Activated CD8-positive, alpha-beta memory T cell treated with anti-CD3 and anti-CD28 coated beads, Interleukin-2, amount 50 U/mL, for 1 hour (primary cell): ENCODE data around the gene RNF151.
"Not testable (repeated sequence)": the region's sequence is repeated elsewhere in the genome, so short reads cannot be mapped to it uniquely, and the experiment has no call there.

Experiments used
- DNase-seq: peaks from one replicate; pipeline ENCODE4 v3.0.0-alpha.2; 2020; ENCODE audit errors: extremely low read depth

RNF151 gene

DNA sequence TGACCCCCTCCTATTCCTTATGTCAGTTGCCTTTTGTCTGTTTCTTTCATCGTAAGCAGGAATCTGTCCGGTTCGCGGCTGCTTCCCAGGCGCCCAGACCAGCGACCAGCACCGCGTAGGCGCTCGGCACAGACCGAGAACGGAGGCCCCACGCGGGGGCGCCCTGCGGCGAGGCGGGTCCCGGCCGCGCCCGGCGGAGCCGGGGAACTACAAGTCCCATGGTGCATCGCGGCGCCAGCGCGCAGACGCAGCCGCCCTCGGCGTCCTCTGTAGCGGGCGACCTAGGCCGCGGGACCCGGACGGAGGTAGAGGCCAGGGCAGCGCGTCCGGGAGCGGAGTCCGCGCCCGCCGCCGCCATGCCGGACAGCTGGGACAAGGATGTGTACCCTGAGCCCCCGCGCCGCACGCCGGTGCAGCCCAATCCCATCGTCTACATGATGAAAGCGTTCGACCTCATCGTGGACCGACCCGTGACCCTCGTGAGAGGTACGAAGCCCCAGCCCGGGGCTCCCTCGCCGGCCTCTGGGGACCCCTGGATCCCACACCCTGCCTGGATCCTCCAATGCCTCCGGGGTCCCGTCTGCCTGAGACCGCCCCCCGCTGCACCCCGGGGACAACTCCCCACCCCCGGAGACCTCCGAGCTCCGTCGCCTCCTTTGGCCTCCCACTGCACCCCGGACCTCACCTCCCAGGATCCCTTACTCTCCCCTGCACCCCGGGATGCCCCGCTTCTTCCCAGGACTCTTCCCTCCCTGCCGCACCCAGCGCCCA is 7.2 kb upstream of the RNF151 start, which contains the start of gene NDUFB10:
TSS of gene NDUFB10 (plus strand) at position 270 of the 771 bp plus-strand sequence. CDS start at position 357, 87 bp downstream.
- DNase-seq, result peak; percentile 50

DNA sequence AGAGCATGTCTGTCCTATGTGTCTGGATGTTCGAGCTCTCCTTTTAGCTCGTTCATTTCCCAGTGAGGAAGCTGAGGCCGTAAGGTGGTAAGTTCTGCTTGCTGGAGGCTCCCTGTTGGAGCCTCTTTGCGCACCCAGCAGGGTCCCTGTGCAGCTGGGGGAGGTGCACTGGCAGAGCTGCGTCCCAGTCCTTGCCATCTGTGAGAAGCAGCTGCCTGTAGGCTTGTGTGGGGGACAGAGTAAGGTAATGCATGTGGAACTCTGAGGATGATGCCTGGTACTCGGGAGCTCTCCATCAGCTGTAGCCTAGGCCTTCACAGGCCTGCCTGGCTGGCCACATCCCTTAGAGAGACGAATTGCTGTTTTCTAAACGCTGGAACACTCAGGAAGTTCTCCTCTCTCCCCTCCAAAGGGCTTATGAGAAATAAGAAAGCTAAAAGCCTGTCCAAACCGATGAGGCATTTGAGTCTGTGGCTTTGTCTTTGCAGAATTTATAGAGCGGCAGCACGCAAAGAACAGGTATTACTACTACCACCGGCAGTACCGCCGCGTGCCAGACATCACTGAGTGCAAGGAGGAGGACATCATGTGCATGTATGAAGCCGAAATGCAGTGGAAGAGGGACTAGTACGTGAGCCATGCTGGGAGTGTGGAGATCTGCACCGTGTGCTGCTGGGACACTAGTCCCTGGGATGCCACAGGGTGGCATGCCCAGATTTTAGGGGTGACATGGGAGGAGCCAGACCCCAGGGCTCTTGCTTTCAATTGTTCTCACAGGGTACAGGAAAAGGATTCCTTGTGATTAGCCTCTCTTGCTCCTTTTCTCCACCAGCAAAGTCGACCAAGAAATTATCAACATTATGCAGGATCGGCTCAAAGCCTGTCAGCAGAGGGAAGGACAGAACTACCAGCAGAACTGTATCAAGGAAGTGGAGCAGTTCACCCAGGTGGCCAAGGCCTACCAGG is 5.7 kb upstream of the RNF151 start:
- DNase-seq, result no peak

DNA sequence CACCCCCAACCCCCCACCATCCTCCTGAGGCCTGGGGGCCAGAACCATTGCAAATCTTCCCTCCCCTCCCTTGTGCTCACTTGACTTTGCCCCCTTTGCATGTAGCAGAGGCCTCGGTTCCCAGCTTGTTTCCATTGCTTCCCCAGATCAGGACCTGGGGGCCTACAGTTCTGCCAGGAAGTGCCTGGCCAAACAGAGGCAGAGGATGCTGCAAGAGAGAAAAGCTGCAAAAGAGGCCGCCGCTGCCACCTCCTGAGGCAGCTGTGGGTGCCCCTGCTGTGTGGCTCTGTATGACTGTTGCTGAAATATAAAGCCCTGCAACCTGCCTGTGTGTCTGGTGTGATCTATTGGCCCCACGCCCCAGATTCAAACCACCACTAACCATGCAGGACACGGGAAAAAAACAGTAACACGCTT is 5.0 kb upstream of the RNF151 start:
- no peak for DNase-seq

DNA sequence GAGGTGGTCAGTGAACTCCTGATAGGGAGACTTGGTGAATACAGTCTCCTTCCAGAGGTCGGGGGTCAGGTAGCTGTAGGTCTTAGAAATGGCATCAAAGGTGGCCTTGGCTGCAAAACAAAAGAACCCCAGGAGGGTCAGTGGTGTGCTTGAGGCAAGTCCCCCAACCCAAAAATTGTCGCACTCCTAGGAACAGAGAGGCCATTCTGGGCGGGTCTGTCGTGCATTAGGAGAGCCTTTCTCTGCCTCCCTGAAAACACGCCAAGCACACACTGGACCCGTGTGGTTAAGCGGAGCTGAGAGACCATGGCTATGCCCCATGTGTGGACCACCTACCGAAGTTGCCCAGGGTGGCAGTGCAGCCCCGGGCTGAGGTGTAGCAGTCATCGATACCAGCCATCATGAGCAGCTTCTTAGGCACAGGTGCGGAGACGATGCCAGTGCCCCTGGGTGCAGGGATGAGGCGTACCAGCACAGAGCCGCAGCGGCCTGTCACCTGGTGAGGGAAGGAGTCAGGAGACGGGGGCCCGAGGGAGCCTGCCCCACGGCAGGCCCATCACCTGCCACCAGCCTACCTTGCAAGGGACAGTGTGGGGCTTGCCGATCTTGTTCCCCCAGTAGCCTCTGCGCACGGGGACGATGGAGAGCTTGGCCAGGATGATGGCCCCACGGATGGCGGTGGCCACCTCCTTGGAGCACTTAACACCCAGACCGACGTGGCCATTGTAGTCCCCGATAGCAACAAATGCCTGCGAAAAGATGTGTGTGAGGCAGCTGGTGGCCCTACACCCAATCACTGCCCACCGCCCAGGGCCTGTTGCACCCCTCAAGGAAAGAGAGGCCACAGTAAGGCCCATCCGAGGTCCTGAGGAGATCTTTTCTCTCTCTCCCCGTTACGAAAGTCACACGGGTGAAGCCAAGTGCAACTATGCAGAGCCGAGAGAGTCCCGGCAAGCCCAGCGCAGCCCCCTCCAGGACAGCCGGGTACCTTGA is 4.2 kb upstream of the RNF151 start:
- not testable (repeated sequence) for DNase-seq

DNA sequence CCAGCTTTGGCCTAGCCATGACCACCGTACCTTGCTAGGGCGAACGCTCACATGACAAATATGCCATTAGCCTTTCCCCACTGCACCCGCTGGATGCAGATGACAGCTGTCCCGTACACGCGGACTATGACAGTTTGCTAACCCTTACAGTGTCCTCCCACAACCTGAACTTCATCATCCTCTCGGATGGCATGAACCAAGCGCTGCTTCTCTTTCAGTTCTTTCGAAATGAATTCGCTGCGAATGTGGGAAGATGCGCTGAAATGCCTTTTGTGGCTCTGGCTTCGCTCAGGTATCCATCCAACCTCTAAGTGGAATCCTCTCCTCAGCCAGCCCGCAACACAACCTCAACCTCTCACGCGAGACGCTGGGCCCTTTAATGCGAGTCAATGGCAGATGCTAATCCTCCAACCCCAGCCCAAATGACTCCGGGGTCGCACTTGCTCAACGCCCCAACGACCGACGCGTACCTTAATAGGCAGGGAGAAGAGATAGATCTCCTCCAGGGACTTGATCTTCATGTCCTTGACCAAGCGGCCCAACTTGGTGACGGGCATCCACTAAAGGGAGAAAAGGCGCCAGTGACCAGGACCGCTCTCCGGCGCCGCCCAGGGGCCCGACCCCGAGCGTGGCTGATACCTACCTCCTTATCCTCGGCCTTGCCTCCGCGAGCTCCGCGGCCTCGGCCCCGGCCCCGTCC is 2.7 kb upstream of the RNF151 start:
- DNase-seq, result no peak

DNA sequence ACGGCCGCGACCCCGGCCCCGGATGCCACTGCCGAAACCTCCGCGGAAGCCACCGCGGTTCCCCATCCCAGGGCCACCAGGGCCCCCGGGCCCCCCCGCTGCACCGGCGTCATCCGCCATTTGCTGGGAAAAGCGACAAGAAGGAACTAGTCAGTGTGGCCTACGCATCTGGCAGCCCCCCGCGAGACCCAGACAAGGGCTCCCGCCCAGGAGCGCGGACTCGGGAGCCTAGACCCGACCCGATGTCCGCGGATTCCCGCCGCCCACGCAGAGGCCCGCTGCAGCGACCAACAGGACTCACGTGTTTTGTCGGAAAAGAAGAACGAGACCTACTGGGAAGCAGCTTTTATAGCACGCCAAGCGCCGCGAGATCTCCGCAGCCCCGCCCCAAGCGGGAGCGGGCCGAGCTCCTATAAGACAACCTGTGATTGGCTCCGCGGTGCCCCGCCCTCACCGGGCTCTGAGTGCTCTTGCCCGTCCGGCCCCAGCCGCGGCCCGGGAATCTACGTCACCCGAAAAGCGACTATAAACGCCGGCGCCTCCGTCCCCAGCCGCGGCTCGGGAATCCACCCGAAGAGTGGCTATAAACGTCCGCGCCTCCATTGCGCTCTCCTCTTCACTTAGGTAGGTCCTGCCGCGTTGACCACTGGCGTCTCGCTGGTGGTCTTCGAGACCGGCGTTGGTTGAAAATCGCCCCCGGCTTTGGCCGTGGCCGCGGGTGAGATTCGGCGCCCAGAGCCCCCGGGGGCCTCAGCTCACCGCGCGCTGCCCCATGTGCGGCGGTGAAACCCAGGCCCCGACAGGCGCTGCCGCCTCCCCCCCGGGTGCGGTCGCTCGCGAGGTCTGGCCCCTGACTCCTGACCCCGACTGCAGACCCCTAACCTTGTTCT is 1.9 kb upstream of the RNF151 start, which contains the start of gene RPS2:
TSS of gene RPS2 (minus strand) at position 321 of the 890 bp plus-strand sequence. CDS start at position 120, 201 bp downstream.
- peak; percentile 94 for DNase-seq

DNA sequence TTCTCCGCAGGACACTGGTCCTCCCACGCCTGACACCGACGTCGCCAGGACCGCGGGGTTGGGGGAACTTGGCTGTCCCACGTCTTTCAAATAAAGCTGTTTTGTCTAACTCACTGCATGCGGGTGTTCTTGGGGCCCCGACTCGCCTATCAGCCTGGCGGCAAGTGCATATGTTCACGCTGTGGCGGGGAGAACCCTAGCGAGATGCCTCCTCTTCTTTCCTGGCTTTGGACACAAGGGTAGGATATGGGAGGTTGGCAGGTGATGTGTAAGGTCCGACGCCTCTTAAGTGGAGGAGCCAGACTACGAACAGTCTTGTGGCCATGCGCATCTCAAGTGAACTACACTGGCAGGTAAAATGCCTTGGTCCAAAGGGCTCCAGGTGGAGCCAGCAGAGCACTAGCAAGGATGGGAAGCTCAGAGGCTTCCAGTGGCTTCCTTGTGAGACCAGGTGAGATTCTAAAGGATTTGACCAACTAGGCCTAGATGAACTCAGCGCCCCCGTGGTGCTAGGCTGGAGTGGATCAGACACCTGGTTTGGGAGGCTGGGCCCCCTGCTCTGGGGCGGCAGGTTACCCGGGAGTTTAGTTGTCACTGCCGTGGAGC is 1.2 kb upstream of the RNF151 start:
- no peak for DNase-seq

DNA sequence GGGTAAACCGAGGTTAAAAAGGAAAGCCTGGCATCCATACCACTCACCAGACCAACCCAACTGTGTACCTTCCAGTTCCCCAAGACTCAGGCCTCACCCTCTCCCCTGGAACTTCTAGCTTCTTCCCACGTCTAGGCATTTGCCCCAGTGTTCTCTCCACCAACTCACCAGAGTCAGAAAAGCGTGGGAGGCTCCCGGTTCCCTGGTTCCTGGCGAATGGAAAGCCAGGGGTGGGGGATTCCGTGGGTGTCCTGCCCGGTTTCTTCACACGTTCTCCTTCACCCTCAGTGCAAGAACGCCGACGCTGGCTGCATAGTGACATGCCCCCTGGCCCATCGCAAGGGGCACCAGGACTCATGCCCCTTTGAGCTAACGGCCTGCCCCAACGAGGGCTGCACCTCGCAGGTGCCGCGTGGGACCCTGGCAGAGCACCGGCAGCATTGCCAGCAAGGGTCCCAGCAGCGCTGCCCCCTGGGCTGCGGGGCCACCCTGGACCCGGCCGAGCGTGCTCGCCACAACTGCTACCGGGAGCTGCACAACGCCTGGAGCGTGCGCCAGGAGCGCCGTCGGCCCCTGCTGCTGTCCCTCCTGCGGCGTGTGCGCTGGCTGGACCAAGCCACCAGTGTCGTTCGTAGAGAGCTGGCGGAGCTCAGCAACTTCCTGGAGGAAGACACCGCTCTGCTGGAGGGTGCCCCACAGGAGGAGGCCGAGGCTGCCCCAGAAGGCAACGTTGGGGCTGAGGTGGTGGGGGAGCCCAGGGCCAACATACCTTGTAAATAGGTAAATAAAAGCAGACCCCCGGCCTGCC is 1.7 kb downstream of the RNF151 start:
- DNase-seq, result no peak

DNA sequence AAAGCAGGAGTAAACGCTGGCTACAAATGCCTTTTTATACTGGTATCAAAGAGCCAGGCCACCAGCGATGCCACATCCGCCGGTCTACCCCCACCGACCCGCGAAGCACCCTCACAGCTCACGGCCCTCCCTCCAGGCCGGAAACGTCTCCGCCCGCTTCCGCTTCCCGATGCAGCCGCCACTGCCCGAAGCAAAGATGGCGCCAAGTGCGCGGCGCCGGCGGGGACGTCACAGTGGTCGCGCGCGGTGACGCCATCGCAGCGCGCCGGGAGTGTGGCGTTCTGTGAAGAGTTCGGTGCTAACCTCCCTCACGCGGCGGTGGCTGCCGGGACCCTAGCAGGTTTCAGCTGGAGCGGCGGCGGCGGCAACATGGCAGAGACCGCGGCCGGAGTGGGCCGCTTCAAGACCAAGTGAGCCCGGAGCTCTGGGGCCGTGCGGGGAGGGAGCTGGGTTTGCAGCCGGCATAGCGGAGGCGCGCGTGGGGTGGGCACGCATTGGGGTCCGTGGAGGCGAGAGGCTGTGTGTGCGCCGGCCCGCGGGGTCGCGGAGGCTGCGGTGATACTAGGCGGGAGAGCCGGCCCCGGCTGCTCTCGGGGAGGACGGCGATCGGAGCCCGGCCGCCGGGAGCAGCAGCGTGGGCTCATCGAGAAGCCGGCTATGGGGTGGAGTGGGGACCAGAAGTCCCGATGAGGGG is 5.3 kb downstream of the RNF151 start, which contains the start of gene TBL3:
TSS of gene TBL3 (plus strand) at position 258 of the 694 bp plus-strand sequence. CDS start at position 370, 112 bp downstream.
- peak; percentile 84 for DNase-seq

DNA sequence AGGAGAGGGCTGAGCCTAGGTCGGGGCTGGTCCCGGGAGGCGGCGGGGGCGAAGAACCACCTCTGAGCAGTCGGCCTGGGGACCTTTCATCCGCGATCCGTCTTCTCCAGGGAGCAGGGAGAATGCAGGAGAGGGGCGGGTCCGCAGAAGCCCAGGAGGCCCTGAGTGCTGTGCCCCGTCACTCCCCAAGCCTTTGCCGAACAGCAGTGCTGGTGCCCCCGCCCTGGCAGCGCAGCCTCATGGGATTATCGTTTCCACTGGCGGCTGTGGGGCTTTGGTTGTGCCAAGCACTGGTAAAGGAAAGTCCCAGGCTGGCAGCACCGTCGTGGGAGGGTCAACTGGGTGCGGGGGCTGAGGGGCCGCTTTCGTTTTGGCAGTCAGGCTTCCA is 5.8 kb downstream of the RNF151 start:
- no peak for DNase-seq

DNA sequence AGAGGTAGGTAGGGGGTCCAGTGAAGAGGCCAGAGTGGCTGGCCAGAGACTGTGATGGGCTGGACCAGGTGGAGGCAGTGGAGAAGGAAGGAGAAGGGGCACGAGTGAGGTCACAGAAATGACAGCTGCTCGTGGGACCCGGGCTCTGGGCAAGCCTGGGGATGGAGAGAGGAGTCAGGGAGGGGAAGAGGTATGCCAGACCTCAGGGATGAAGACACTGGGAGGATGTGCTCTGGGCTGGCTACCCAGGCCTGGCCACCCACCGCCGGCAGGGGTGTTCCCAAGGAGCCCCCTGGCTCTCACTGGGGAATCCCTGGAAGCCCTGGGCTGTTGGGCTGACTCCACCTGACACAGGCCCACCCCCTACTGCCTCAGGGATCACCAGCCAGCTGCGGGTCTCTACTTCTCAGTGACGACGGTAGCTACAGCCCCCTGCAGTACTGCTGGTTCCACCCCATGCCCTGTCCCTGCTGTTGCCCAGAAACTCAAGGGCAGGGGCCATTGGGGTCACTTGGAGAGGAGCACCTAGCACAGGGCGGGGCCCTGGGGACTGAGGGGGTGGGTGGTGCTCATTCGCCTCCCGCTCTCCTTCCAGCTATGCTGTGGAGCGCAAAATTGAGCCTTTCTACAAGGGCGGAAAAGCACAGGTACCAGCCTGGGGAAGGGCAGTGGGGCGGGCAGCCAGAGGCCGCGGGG is 7.0 kb downstream of the RNF151 start:
- no peak for DNase-seq

DNA sequence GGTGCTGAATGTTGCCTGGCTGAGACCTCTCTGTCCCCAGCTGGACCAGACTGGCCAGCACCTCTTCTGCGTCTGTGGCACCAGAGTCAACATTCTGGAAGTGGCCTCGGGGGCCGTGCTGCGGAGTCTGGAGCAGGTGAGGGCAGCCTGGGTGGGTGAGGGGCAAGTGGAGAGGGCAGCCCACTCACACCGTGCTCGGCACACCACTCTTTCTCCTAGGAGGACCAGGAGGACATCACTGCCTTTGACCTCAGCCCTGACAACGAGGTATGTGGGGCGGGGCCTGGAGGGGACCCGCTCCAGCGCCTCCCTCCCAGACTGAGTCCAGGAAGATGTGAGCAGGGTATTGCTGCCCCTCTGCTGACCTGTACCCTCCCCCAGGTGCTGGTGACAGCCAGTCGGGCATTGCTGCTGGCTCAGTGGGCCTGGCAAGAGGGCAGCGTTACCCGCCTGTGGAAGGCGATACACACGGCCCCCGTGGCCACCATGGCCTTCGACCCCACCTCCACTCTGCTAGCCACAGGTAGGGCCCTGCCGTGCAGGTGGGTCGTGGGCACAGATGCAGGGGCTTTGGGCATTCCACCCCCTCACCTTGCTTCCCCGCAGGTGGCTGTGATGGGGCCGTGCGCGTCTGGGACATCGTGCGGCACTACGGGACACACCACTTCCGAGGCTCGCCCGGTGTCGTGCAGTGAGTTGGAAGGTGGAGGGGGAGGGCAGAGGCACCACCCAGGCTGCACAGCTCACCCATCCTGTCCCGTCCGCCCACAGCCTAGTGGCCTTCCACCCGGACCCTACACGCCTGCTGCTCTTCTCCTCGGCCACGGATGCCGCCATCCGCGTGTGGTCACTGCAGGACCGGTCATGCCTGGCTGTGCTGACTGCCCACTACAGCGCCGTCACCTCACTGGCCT is 7.8 kb downstream of the RNF151 start:
- DNase-seq, result no peak

DNA sequence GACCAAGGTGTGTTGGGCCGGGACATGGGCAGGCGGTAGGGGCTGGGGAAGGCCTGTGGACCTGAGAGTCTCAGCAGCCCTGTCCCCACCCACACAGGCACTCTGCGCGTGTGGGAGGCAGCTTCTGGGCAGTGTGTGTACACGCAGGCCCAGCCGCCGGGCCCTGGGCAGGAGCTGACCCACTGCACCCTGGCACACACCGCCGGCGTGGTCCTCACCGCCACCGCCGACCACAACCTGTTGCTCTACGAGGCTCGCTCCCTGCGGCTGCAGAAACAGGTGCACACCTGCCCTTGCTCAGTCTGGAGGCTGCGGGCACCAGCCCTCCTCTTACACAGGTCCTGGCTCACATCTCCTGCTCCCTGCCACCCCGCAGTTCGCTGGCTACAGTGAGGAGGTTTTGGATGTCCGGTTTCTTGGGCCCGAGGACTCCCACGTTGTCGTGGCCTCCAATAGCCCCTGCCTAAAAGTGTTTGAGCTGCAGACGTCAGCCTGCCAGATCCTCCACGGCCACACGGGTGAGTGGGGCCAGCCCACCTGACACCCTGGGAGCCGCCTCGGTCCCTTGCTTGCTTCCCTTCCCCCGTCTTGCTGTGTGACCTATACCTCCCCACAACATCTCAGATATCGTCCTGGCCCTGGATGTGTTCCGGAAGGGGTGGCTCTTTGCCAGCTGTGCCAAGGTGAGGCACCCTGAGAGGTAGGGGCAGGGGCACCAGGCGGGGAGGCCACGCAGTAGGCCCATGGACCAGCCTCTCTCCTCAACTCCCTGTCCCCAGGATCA is 9.0 kb downstream of the RNF151 start:
- DNase-seq, result no peak

DNA sequence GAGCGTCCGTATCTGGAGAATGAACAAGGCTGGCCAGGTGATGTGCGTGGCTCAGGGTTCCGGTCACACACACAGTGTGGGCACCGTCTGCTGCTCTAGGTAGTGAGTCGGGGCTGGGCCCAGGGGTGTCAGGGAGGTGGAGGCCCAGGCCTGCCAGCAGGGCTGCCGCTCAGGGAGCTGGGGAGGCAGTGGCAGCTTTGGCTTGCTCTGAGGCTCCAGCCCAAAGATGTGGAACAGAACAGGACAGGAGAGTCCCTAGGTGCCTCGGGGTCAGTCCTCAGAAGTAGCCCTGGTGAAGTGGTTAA is 9.5 kb downstream of the RNF151 start:
- DNase-seq, result no peak
